Glomerular visceral epithelial cell (primary cell): Measurements from ENCODE around the gene STT3A.
"Not testable (repeated sequence)": the region's sequence is repeated elsewhere in the genome, so short reads cannot be mapped to it uniquely, and the experiment has no call there.

Source experiments
- DNase-seq: peaks from one replicate; pipeline ENCODE4 v3.0.0-alpha.2; 2016; ENCODE audit errors: extremely low spot score

STT3A gene

DNA sequence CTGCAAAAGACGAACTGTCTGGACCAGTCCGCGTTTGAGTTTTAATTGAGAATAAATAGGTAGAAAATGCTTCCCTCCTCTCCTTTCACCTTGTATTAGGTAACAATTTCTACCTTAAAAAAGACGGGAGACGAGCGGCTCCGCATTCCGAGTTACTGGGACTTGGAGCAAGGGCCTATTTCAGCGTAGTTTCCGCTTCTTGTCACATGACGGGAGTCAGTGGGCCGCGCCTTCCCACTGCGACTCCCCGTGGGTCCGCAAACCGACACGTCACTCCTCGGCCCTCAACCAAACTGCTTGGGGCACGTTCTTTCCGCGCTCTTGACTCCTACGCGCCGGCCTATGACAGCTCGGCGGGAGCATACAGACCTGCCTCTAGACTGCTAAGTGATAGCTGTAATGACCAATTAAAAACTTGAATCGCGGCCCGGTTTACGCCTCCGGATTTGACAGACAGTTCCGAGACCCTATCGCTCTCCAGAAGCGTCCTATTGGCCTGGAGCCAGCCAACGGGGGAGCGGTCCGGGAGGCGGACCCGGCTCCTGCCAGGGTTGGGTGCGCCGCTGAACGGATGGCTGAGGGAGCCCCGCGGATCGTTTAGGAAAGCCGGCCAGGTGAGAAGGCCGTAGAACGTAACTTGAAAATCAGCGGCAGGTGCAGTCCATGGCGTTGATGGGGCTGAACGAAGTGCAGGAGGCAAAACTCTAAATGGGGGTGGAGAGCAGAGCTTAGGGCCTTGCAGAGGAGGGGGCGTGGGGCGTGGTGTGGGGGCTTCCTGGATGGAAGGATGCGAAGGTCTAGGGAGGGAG, at the start of gene STT3A:
Gene STT3A, plus strand, starts transcription at position 548 of the 809 bp plus-strand sequence. CDS start 3,064 bp downstream, outside the sequence.
- peak; percentile 99 for DNase-seq

DNA sequence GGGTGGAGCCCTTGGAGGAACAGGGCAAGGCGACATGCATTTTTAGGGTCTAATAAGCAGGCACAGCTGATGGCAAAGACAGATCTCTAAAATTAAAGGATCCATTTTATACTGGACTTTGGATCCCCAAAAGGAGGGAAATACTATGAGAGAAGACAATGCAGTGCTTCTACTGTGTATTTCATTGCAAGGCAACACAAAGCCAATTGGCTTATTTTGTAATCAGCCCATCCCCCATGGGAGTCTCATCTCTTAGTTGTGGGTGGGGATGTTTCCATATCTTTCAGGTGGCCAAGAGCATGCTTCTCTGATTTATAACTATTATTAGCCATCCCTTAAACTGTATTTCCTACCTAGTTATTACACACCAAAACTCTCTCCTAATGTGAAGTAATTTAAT, 41.9 kb upstream of the STT3A start:
- DNase-seq = no peak

DNA sequence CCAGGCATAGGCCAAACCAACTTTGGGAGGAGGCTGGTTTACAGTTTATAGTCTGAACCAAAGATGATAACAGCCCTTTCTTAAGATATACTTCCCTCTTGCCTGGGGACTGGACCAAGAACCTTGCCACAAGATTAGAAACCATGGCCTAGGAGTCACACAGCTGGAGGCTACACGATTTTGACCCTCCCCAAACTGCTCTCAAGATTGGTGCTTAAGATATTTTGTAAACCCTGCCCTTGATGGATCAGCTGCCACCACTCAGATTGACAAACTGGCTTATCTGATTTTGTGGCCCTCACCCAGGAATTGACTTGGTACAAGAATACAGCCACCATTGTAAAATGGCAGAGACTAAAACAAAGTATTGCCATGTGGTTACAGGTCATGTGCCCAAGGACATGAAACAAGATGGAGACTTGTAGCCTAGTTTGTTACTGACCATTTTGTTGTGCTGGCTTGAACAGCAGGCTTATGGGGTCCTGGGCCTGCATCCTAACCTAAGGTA, 40.8 kb upstream of the STT3A start:
- DNase-seq = no peak

DNA sequence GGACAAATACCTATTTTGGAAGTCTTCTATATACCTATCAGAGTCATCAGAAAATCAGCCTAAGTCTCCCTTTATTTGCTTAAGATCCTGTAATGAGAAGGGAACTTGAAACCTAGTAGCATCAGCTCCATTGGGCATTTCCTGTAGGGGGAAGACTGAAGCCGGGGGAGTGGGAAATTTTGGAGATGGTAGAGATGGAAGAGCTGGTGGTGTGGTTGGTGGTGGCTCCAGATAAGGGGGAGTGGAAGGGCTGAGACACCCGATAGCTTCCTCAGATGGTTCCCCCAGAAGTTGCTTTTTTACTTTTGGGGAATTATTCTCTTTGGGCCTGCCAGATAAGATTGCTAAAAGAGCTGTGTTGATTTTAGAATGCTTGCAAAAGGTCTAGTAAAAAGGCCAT, 39.7 kb upstream of the STT3A start:
- DNase-seq = no peak

DNA sequence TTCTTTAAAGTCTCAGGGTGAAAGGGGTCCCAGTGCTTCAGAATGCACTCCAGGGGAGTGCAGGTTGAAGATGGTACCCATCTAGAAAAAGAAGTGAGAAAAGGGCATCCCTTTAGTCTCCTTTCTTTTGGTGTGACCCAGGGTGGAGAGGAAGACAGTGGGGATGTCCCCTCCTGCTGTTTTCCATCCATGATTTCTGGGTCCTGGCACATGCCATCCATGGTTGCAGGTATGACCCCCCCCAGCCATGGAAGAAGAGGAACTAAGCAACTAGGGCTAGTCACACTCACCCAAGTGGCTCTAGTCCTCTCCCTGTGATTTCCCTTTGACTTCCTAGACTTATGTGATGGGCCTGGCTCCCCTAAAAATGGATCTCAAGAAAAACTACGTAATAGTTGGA, 39.3 kb upstream of the STT3A start:
- no peak for DNase-seq

DNA sequence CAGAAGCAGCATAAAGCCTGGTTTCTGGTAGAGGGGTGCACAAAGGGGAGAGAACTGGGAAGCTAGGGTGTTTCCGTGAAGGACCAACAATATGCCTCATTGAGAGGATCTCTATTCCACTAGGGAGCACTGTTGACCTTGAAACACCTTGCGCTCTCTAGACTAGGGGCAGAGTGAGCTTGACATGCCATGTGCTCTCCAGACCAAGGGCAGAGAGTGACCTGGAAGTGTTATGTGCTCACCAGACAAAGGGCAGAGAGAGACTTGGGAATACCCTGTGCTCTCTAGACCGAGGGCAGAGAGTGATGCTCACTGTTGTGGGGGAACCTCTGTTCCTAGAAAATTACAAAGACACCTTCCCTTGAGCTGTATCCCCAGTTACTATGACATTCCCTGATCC, 38.6 kb upstream of the STT3A start:
- DNase-seq = no peak

DNA sequence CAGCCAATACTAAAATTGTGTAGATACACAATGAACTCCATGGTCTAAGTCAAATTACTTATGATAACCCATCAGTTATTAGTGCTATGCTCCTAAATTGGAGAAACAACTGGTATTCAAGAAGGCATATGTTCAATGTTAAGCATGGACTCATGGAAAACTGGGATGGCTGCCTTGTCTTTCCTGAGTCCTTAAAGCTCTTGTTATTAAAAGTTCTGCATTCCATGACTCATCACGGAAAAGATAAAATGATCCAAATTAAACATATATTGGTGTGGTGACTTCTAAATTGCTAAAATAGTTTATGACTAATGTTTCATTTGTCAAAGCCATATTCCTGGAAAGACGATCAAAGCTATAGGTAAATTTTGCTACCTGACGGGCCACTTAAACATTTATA, 32.8 kb upstream of the STT3A start:
- DNase-seq = no peak

DNA sequence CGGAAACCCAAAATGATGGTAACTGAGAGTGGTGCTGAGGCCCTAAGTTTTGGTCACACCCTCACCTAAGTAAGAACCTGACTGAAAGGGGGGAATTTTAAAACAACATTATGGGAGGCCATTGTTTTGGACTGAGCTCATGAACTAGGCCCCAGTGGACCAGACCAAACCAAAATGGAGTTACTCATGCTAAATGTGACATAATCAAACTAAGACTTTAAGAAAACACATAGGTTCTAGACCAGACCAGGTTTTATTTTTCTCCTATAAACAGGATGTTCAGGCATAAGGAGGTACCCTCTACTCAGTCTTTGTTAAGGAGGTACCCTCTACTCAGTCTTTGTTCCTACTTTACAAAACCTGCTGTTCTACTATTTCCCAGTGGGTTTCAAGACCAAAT, 30.7 kb upstream of the STT3A start:
- DNase-seq = no peak

DNA sequence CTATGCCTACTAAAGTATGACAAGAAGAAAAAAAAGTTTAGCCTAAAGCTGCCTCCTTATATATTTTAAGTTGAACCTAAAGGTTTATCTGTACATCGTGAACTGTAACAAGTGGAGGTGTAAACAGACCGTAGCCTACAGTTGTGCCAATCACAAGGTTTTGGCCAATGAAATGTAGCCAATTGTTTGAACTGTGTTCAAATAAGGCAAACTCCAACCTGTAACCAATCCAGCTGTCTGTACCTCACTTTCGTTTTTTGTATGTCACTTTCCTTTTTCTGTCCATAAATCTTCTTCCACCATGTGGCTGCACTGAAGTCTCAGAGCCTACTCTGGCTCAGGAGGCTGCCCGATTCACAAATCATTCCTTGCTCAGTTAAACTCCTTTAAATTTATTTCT, 30.2 kb upstream of the STT3A start:
- DNase-seq = no peak

DNA sequence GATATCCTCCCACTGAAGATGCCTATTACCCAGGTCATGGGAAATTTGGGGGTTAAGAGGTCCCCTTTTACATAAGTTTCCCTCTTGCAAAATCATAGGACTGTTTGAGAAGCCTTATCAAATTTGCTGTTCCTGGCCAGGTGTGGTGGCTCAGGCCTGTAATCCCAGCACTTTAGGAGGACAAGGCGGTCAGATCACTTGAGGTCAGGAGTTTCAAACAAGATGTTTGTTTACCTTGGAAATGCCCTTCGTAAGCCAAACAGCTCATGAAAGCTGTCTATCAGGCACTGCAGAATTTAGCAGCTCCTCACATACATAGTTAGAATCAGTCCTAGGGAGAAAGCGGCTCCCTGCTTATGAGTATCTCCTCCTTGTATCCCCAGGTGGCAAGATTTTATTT, 28.3 kb upstream of the STT3A start:
- DNase-seq = no peak

DNA sequence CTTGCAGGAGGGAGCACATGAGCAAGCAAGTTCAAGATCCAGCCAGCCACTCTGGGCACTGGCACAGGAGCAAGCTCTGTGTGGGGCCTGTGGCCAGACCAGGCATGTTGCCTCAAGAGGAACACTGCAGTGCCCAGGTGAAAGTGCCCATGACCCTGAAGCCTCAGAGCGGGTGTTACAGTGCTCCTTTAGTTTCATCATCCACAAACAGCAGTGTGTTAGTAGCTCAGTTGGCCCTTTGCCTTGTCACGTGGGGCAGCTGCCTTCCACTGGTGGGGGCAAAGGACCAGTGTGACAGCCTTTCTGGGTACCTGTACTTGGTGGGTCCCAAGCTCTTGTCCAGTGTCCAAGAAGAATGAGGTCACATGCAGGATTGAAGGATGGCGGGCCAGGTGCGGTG, 26.4 kb upstream of the STT3A start:
- DNase-seq = no peak

DNA sequence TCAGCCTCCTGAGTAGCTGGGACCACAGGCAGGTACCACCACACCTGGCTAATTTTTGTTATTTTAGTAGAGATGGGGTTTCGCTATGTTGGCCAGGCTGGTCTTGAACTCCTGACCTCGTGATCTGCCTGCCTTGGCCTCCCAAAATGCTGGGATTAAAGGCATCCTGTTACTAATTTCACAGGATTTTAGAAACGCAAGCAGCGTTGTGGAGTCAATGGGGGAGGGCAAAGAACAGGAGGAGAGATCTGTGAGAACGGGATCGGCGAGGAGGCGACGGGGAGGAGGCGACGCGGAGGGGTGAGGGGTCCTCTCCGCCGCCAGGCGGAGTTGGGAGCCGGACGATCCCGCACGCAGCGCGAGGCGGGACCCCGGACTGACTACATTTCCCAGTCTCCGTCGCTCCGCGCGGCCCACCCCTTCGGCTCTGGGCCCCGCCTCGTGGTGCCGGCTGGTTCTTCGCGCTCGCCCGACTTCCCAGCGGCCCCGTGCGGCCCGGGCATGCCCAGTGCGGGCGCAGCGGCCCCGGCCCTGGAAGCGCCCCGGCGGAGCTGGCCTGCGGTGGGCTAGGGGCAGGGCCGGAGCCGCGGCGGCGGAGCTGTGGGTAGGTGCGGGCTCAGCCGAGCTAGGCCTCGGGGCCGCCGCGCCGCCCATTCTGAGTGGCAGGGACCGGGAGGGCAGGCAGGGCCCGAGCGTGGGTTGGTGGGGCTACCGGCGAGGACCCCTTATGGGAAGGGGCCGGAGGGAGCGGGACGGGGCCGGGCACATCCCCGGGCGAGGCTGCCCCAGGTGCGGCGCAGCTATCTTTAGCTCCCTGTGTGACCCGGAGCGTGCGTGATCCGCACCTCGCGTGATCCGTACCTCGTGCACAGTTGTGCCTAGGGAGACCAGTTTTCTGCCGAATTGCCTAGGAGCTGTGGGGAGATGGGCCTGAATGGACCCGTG, 23.4 kb upstream of the STT3A start, which contains the start of gene EI24:
Gene EI24, plus strand, starts transcription at position 508 of the 945 bp plus-strand sequence. CDS start 3,051 bp downstream, outside the sequence.
- peak; percentile 89 for DNase-seq

DNA sequence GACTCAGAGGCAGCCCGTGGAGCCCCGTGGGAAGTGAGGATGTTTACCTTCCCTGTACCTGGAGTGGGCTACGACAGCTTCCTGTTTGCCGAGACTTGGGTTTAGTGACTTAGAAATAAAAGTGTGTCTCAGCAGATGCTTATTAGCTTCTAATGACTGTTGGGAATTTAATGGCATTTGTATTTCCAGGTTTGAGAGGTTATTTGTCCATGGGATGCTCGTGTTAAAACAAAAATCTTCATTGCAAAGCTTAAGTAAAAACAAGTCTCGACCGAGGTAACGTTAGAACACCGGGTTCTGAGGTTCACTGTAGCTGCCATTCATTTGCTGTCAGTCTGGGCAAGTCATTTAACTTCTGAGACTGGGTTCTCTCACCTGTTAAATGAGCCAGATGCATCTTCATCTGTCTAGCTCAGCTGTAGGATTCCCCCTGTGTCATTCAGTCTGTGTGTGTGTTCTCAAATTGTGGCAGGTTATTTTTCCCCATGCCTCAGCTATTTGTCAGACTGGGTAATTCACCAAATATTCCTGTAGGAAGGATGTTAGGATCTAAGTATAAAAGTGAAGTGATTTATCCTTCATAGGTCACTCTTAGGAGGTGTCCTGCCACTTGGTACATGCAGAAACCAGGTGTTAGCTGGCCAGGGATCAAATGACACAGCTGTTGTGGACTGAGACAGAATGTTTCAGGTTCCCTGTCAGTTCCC, 22.6 kb upstream of the STT3A start:
- peak; percentile 3 for DNase-seq

DNA sequence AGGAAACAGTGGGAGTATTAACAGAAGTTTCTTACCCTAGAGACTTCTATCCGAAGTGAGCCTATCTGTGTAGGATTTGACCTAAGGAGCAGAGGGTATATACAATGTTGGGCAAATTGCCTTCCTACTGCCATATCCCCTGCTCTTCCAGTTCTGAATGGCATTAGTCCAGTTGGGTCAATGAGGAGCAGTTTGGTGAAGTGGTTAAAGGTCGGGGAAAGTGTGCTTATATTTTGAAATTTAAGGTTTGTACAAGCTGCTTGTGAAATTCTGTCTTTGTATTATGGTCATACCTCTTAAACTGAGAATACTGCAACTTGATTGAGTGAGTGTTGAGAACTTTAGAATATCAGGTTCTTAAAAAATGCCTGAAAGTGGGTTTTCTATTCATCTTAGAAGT, 21.7 kb upstream of the STT3A start:
- DNase-seq = no peak

DNA sequence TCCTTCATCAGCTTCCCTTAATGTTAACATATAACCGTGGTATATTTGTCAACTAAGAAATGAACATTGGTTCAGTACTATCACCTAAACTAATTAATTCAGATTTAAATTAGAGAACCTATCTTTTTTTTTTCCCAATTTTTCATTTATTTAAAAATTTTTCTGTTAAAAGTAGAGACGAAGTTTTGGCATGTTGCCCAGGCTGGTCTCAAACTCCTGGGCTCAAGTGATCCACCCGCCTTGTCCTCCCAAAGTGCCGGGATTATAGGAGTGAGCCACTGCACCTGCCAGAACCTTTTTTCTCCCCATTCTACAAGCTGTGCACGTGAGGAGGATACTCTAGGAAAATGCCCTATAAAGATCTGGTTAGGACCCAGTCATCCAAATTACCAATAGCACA, 19.7 kb upstream of the STT3A start:
- DNase-seq = no peak

DNA sequence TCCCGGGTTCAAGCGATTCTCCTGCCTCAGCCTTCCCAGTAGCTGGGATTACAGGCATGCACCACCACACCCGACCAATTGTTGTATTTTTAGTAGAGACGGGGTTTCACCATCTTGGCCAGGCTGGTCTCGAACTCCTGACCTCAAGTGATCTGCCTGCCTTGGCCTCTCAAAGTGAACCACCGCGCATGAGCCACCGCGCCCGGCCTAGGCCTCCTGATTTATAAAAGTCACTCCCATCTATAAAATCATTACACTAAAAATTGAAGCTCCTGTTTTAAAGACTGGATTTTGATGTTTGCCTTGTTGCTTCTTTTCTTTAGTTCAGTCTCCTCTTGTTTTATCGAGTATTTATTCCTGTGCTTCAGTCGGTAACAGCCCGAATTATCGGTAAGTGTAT, 15.5 kb upstream of the STT3A start:
- DNase-seq = not testable (repeated sequence)

DNA sequence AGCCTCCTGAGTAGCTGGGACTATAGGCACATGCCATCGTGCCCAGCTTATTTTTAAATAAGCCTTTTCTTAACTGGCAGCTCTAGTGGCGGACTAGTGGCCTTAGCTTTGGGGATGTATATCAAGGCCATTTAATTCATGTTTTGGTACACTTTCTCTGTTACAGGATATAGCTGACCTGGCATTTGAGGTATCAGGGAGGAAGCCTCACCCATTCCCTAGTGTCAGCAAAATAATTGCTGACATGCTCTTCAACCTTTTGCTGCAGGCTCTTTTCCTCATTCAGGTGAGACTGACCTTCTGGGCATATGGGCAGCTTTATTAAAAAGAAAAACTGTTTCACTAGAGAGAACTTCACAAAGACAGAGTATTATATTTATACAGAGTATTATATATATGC, 13.9 kb upstream of the STT3A start:
- DNase-seq = no peak

DNA sequence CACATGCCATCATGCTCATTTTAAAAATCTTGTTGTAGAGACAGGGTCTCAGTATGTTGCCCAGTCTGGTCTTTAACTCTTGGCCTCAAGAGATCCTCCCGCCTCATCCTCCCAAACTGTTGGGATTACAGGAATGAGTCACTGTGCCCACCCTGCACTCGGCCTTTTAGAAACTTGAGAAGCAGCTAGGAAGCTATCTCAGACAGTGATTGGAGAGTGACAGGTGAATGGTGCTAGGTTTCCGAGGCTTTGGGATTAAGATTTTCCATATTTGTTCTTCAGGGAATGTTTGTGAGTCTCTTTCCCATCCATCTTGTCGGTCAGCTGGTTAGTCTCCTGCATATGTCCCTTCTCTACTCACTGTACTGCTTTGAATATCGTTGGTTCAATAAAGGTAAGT, 12.8 kb upstream of the STT3A start:
- no peak for DNase-seq

DNA sequence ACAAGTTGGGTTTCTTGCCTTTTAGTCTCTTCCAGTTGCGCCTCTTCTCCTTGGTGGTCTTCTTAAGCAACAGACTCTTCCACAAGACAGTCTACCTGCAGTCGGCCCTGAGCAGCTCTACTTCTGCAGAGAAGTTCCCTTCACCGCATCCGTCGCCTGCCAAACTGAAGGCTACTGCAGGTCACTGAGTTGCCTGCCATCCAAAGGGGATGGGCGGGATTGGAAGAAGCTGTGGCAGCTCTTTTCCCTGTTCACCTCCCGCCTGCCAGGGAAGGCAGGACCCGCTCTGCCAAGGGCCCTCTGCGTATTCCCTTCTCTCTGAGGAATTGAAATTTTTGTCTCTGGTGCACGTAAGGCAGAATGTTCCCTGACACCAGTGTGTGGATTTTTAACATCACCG, 9.2 kb upstream of the STT3A start:
- DNase-seq = no peak

DNA sequence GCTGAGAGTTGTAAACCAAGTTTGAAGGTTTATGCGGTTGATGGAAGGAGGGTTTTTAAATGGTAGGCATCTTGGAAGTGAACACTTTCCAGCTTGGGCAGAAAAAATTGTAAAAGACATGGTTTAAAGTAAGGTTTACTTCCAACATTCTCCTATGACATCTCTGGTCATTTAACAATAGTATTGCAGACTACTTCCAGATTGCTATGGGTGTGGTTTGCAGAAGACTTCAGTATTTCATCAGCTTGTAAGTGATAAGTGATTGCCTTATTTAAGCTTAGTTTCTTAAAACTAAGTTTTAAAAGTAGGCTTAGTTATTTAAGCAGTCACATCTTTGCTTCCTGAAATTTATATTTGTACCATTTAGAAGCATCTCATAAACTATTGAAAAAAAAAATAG, 7.2 kb upstream of the STT3A start:
- DNase-seq = no peak

DNA sequence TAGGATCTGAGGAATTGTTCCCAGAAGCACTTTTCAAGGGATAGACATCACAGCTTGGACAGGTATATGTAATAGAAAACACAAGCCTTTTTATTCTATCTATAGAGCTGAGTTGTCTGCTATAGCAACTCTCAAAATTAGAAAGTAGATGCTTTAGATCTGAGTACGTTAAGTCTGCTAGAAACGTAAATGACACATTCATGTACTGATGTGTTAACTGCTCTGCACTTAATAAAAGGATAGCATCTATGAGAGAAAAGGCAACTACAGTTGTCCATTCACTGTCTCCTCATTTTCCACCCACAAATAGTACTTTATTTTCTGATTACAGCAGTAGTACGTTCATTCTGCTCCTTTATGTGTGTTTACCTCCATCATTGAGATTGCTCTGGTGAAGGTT, 6.0 kb upstream of the STT3A start:
- DNase-seq = no peak

DNA sequence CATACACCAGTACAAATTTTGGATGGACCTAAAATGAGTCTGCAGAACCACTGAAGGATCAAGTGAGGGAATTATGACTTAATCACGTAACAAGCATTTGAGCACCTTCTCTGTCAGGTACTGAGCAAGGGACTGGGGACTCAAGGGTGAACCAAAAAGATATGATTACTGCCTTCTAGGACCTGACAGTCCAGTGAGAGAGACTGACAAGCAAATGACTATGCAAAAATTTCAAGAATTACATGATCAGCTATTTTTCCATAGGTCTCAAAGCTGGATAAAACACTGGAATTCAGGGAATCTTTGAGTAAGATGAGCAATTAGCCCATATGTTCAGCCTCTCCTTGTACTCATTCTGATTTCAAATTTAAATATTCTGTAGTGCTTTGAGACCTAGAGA, 5.2 kb upstream of the STT3A start:
- DNase-seq = no peak
